Caki2 (cell line): ENCODE results near the gene GDPD5. TPM values are rescaled to one million over a fixed set of nuclear protein-coding genes. Genes with fewer than 3 reads are reported as not detected.

Source experiments
- DNase-seq: peaks from one replicate; pipeline ENCODE4 v3.0.0-alpha.2; 2015; ENCODE audit warnings: low read depth
- in situ Hi-C: cut with HindIII; loops from 2 replicates; pipeline ENCODE4 v1.10.0; 2016; ENCODE audit warnings: low sequenced_read_pairs, low pct_unique_long_range_greater_than_20kb, mixed read lengths
- total RNA-seq: library from RNA; depleted of rRNA; stranded (reverse); fragments of >200 nt; shearing (Covaris generic); gene quantifications from 2 replicates; pipeline ENCODE4 v1.2.3, GENCODE V29; 2014; ENCODE audit warnings: low replicate concordance; rRNA removed

Gene GDPD5
- total RNA-seq, 1 experiment from 2014 or later: 1.6 TPM

DNA sequence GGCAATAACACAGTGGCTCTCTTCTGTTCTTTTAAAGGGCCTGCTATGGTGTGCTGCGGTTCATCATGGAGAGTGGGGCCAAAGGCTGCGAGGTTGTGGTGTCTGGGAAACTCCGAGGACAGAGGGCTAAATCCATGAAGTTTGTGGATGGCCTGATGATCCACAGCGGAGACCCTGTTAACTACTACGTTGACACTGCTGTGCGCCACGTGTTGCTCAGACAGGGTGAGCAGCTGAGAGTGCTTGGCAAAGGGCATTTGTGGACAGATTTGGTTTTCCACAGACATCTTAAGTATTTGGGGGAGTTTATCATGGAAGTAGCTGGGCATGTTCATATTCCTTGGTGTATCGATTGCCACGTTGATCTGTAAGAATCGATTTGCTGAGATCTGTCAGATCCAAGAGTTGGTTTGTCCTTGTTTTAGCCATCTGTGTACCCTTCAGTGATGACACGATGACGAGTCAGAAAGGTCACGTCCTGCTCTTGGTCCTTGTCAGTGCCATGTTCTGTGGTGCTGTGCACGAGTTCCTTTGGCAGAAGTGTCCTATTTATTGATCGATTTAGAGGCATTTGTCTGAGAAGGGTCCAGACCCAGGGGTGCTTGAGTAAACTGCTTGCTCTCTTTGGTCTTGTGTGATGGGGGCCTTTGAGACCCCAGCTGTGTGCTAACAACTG lies 121.6 kb downstream of the GDPD5 start:
- in situ Hi-C loops: no loop called here
- no peak for DNase-seq

DNA sequence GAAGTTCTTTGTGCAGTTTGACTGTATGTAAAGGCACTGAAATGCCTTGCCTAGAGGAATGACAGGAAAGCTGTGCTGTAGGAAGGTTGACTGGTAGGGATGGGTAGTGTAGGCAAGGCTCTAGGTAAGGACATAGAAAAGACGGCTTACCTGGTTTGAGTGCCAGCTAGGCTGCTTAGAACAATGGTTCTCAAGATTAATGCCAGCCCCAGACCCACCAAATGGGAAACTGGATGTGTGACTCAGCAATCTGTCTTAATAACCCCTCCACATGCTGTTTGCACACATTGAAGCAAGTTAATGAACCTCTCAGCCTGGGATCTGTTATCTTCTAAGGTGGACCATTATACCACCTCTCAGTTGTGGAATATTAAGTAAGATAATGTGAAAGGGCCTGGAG lies 122.7 kb downstream of the GDPD5 start:
- in situ Hi-C loops: no loop called here
- DNase-seq: no peak

DNA sequence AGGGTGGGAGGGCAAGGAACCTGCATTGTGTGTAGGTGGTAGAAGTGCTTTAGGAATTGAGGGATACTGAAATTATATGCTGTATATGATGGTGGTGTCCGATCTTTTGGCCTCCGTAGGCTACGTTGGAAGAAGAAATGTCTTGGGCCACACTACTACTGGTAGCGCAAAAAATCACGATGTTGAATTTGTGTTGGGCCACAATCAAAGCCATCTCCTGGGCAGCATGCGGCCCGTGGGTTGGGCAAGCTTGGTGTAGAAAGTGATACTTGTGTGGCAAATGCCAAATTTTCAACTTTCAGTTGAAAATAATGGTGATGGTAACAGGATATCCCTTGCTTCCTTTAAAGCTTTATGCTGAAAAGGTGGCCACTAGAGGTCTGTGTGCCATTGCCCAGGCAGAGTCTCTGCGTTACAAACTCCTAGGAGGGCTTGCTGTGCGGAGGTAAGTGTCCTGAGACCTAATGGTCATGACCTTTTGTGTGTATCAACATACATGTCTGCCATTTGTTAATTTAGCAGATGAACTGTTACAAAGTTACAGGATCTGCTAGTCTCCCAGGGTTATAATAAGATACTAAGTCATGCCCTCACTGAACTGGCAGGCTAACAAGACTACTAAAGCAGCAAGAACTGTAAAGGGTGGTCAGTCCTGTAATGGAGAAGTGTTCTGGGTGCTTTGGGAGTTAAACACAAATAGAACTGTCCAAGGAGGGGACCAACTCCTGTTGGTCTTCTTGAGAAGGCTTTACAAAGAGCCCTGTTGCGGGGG lies 123.6 kb downstream of the GDPD5 start:
- no peak for DNase-seq
- in situ Hi-C loops: no loop called here

GRCh38 chr11:75400146-75400865 lies 125.4 kb downstream of the GDPD5 start:
- in situ Hi-C loops: no loop called here
- DNase-seq: no peak

DNA sequence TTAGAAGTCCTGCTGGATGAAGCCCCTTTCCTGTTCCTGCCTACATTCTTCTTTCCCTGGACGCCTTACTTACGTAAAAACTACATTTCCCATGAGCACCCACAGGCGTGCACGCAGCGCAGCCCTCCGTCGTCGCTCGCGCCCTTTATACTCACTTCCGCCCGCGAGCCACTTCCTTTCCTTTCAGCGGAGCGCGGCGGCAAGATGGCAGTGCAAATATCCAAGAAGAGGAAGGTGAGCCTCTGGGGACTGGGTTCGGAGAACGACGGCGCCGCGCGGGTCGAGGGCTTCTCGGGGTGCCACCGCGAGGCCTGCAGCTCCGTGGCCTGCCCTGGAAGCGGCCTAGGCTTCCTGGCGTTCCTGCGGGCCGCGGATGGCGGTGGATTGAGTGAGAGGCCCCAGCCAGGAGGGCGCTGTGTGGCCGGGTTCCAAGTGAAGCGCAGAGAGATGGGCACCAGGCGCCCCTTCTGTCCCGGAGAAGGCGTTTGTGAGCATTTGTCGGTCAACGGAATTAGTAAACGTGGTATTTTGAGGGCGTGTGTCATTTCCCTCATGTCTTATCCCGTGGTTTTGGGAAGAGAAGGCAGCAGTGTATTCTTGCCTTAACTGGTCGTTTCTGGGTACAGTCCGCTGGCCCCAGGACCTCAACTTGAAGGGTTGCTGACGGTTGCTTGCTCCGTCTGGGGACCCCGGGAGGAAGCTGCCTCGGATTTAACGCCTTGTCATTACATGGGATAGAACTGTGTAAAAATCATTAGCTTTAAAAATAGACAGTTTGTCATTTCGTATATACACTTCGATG lies 126.2 kb downstream of the GDPD5 start, which contains the start of gene RPS3:
TSS of gene RPS3 (plus strand) at position 175 of the 802 bp plus-strand sequence. CDS start at position 205, 30 bp downstream.
- DNase-seq: peak; percentile 86
- in situ Hi-C loops: no loop called here

DNA sequence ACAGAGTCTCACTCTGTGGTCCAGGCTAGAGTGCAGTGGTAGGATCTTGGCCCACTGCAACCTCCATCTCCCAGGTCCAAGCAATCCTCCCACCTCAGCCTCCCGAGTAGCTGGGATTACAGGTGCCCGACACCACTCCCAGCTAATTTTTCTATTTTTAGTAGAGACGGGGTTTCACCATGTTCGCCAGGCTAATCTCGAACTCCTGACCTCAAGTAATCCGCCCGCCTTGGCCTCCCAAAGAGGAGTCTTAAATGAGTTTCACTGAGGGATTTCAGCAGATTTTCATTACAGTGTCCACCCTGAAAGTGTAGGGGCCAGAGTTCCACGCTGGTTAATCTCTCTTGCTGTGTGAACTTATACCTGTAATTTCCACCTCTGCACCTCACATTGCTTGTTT lies 126.8 kb downstream of the GDPD5 start:
- in situ Hi-C loops: no loop called here
- no peak for DNase-seq

DNA sequence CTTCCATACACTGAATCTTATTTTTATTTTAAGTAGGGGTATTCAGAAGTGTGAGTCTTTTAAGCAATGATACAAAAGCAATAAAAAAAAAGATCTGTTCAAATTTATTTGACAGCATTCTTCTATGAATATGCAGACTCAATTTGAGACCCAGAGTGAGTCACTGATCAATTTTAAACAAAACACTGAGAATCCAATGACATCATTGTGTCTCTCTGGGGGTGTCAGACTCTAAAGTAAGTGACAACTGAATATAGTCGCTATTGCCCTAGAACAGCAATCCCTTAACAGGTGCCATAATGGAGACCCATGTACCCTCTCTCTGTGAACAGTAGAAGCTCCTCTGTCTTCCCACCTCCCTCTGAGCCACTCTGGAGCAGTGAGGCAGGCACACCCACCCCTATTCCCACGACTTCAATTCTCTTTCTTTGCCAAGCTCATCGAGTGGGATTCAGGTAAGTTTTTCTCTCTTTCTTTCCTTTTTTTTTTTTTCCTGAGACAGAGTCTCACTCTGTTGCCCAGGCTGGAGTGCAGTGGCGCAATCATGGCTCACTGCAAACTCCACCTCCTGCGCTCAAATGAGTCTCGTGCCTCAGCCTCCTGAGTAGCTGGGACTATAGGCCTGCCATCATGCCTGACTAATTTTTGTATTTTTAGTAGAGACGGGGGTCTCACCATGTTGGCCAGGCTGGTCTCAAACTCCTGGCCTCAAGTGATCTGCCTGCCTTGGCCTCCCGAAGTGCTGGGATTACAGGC lies 131.5 kb downstream of the GDPD5 start:
- in situ Hi-C loops: no loop called here
- no peak for DNase-seq

- in situ Hi-C loops: no loop called here
- no peak for DNase-seq
Observed at GRCh38 chr11:75389925-75390324, 135.8 kb downstream of the GDPD5 start.

- no peak for DNase-seq
- in situ Hi-C loops: no loop called here
Observed at GRCh38 chr11:75389276-75389605, 136.5 kb downstream of the GDPD5 start.

GRCh38 chr11:75388386-75389275 lies 137.1 kb downstream of the GDPD5 start:
- in situ Hi-C loops: no loop called here
- peak; percentile 74 for DNase-seq

GRCh38 chr11:75387736-75388294 lies 137.9 kb downstream of the GDPD5 start:
- no peak for DNase-seq
- in situ Hi-C loops: no loop called here

DNA sequence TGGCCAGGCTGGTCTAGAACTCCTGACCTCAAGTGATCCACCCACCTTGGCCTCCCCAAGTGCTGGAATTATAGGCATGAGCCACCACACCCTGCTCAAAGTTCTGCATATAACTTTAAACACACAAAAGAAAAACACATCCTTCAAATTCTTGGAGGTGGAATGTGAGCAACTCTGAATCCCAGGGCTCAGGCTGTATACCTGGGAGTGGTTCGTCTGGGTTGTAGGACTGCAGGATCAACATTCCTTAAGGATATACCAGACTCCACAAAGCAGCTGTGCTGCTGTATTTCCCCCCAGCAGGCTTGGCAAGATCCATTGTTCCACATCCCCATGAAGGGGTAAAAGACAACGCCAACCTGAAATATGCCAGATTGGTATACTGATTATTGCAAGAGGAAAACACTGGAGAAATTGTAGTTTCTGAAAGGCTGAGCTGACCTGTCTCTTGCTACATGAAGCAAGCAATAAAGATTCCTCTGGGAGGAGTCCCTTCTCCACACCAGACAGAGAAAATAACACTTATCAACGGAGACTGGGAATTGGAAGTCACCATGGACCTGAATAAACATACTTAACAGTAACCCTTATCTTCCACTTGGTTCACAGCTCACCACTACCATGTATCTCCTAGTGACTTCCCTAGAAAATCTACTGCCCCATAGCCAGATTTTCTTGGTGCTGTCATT lies 138.7 kb downstream of the GDPD5 start:
- peak; percentile 67 for DNase-seq
- in situ Hi-C loops: no loop called here

Other genes with a start within 250 kb of the GDPD5 start
- 23.1 and 34.9 TPM in 2 replicates for gene ARRB1, start 174.3 kb downstream of the GDPD5 start, total RNA-seq
- gene RPS3, start 126.4 kb downstream of the GDPD5 start, total RNA-seq: 1,630 and 1,968 TPM in 2 replicates
- not detected in 2 replicates for gene KLHL35, start 92.7 kb downstream of the GDPD5 start, total RNA-seq
- 51.3 and 72.5 TPM in 2 replicates for gene SERPINH1, start 36.3 kb upstream of the GDPD5 start, total RNA-seq
- gene MAP6, start 143.1 kb upstream of the GDPD5 start, total RNA-seq: not detected in 2 replicates
- not detected in 2 replicates for gene MOGAT2, start 191.9 kb upstream of the GDPD5 start, total RNA-seq
- gene DGAT2, start 242.8 kb upstream of the GDPD5 start, total RNA-seq: 0.17 and 13.2 TPM in 2 replicates